Lung (tissue), 12 donors: ENCODE data around the gene ENKD1. TPM values are rescaled to one million over a fixed set of nuclear protein-coding genes. Genes with fewer than 3 reads are reported as not detected.

ENCODE experiments used
- ATAC-seq: fragments of 200-7000 bp; cut with Tn5 transposase; one replicate; pipeline ENCODE4 v1.9.1; 2020; ENCODE audit warnings: moderate number of reproducible peaks; ENCODE audit not compliant: insufficient read depth, low FRiP score
- DNase-seq, 3 donors: peaks; one replicate each; pipeline ENCODE4 v3.0.0-alpha.2; 2013 to 2017
- H3K27ac ChIP-seq, 2 donors: one replicate each; pipeline ENCODE4 v1.5.1; 2013; ENCODE audit warnings: mild to moderate bottlenecking in 2 of 2, moderate library complexity in 2 of 2, control low read depth in 1 of 2, inconsistent platforms in 1 of 2, low read depth in 1 of 2, low read length in 1 of 2
- H3K27me3 ChIP-seq, 3 donors: one replicate each; pipeline ENCODE4 v1.5.1; 2013; ENCODE audit warnings: low read length in 2 of 3; ENCODE audit not compliant: control insufficient read depth in 3 of 3, insufficient read depth in 3 of 3
- H3K36me3 ChIP-seq, 4 donors: one replicate each; pipeline ENCODE4 v1.5.1; 2013; ENCODE audit warnings: low read length in 4 of 4, mild to moderate bottlenecking in 1 of 4, moderate library complexity in 1 of 4; ENCODE audit not compliant: control insufficient read depth in 4 of 4, insufficient read depth in 4 of 4
- H3K4me1 ChIP-seq, 5 donors: one replicate each; pipeline ENCODE4 v1.5.1; 2013; ENCODE audit warnings: low read length in 5 of 5, mild to moderate bottlenecking in 2 of 5, moderate library complexity in 1 of 5; ENCODE audit not compliant: control insufficient read depth in 5 of 5, insufficient read depth in 5 of 5
- H3K4me3 ChIP-seq: one replicate; pipeline ENCODE4 v1.5.1; 2013; ENCODE audit warnings: mild to moderate bottlenecking, control low read depth, moderate library complexity
- H3K9ac ChIP-seq, 2 donors: one replicate each; pipeline ENCODE4 v1.5.1; 2013; ENCODE audit warnings: low read length in 2 of 2, control low read depth in 1 of 2; ENCODE audit not compliant: insufficient read depth in 1 of 2
- H3K9me3 ChIP-seq, 4 donors: one replicate each; pipeline ENCODE4 v1.5.1; 2013; ENCODE audit warnings: low read length in 3 of 4, mild to moderate bottlenecking in 1 of 4, moderate library complexity in 1 of 4; ENCODE audit not compliant: control insufficient read depth in 4 of 4, insufficient read depth in 3 of 4
- CTCF ChIP-seq: IDR thresholded peaks from 2 replicates; pipeline ENCODE4 v1.5.1; 2012; ENCODE audit warnings: mild to moderate bottlenecking; ENCODE audit errors: control extremely low read depth, extremely low read depth
- WGBS, 2 donors: extraction: QIAGEN DNeasy Blood & Tissue Kit; methylation state at CpG; one replicate each; pipeline ENCODE4 v1.1.7; 2013; 5-methylcytosine and 5-hydroxymethylcytosine counted together
- polyA plus RNA-seq, 2 donors: library from polyadenylated mRNA; stranded (reverse); fragments of 200-250 nt; gene quantifications; one replicate each; pipeline ENCODE4 v1.2.1, GENCODE V29; 2013
- total RNA-seq, 2 donors: library from RNA; depleted of rRNA in 1 of 2; stranded (reverse); fragments of >200 nt in 1 of 2; gene quantifications; one replicate each; pipeline ENCODE4 v1.2.1, GENCODE V29; 2014 to 2021
- donor health status: control.
- donor health status: control.
- donor health status: Bipolar disorder and iron deficiency.
- donor health status: healthy.
- donor health status: DM: yes; HTN: yes; CAD: no.

Gene ENKD1
- total and polyA plus RNA-seq, 4 donors = 24.4 to 35.9 (median 31.1) TPM

GRCh38 chr16:67707790-67708189 is 41.2 kb upstream of the ENKD1 start:
- Histone ChIP-seq H3K27ac (no peak overlapping the region), H3K27me3 (no peaks in the 10 kb centered on the region), H3K9me3 (no peaks in the 10 kb centered on the region), H3K36me3 (no peaks in the 10 kb centered on the region), H3K9ac (no peak overlapping the region), H3K4me3 (no peak overlapping the region), H3K4me1 (peaks cover 0 to 5% (median 0%) of the 10 kb centered on the region in 5 donors)
- no peak for ATAC-seq
- TF ChIP-seq CTCF = no peak
- DNase-seq = no peak
- WGBS, 2 donors = 97 to 99% methylated on average over 5 of the region's 5 CpGs

- peaks cover 0 to 5% (median 0%) of the 10 kb centered on the region in 5 donors for H3K4me1 ChIP-seq
- no peak for TF ChIP-seq CTCF
- H3K27ac ChIP-seq = no peak overlapping the region
- H3K36me3 ChIP-seq = no peaks in the 10 kb centered on the region
- H3K4me3 ChIP-seq = no peak overlapping the region
- no peaks in the 10 kb centered on the region for H3K27me3 ChIP-seq
- H3K9me3 ChIP-seq = no peaks in the 10 kb centered on the region
- H3K9ac ChIP-seq = no peak overlapping the region
- WGBS, 2 donors = 95 to 97% methylated on average over 4 of the region's 4 CpGs
- ATAC-seq (no peak), DNase-seq (no peak)
Measured at GRCh38 chr16:67707210-67707609, 40.7 kb upstream of the ENKD1 start.

- Histone ChIP-seq H3K4me3 (no peak overlapping the region), H3K9me3 (no peaks in the 10 kb centered on the region), H3K36me3 (no peaks in the 10 kb centered on the region), H3K27ac (no peak overlapping the region), H3K4me1 (peaks cover 0 to 5% (median 0%) of the 10 kb centered on the region in 5 donors), H3K27me3 (no peaks in the 10 kb centered on the region), H3K9ac (no peak overlapping the region)
- 90% methylated on average over 5 of the region's 5 CpGs for WGBS, 2 donors
- TF ChIP-seq CTCF = no peak
- DNase-seq (no peak), ATAC-seq (no peak)
Measured at GRCh38 chr16:67704110-67704509, 37.6 kb upstream of the ENKD1 start.

GRCh38 chr16:67703626-67704025 is 37.1 kb upstream of the ENKD1 start:
- H3K4me3 ChIP-seq = no peak overlapping the region
- no peak overlapping the region for H3K27ac ChIP-seq
- no peak for TF ChIP-seq CTCF
- WGBS, 2 donors = 71 to 78% methylated on average over 2 of the region's 2 CpGs
- DNase-seq (no peak), ATAC-seq (no peak)
- H3K9ac ChIP-seq = no peak overlapping the region
- no peaks in the 10 kb centered on the region for H3K9me3 ChIP-seq
- no peaks in the 10 kb centered on the region for H3K27me3 ChIP-seq
- H3K4me1 ChIP-seq = peaks cover 0 to 5% (median 0%) of the 10 kb centered on the region in 5 donors
- H3K36me3 ChIP-seq = no peaks in the 10 kb centered on the region
